Activated CD8-positive, alpha-beta memory T cell treated with anti-CD3 and anti-CD28 coated beads for 36 hours (primary cell): ENCODE data around the gene NME7. TPM values are rescaled to one million over a fixed set of nuclear protein-coding genes. Genes with fewer than 3 reads are reported as not detected.
"Not testable (repeated sequence)": the region's sequence is repeated elsewhere in the genome, so short reads cannot be mapped to it uniquely, and the experiment has no call there.

Source experiments
- CTCF ChIA-PET: fragments of 350-600 bp; sonication (Branson Sonifier 250); formaldehyde crosslinking; loops from one replicate; lab custom pipeline; 2021; ENCODE audit warnings: antibody characterized with exemption; lab: Charles Lee
- POLR2A ChIA-PET: fragments of 350-600 bp; sonication (Branson Sonifier 250); formaldehyde crosslinking; loops from one replicate; lab custom pipeline; 2021; ENCODE audit warnings: antibody characterized with exemption; lab: Charles Lee
- total RNA-seq, 2 experiments: library from RNA; stranded (reverse); gene quantifications; one replicate each; pipeline ENCODE4 v1.2.3, GENCODE V29; 2021

NME7 gene
- total RNA-seq, 2 experiments from 2014 or later: 25.4 to 27.0 TPM

- ChIA-PET CTCF (interaction anchor here (1.0 to 1.3 kb wide), 2 partner anchors 9 to 14 kb away, joined by 3 read pairs; no protein-coding TSS in a partner anchor), POLR2A (no interaction called here)
Observed at GRCh38 chr1:169312084-169312954, 55.3 kb downstream of the NME7 start.

GRCh38 chr1:169309178-169310166, 58.1 kb downstream of the NME7 start:
- ChIA-PET POLR2A (no interaction called here), CTCF (no interaction called here)

DNA sequence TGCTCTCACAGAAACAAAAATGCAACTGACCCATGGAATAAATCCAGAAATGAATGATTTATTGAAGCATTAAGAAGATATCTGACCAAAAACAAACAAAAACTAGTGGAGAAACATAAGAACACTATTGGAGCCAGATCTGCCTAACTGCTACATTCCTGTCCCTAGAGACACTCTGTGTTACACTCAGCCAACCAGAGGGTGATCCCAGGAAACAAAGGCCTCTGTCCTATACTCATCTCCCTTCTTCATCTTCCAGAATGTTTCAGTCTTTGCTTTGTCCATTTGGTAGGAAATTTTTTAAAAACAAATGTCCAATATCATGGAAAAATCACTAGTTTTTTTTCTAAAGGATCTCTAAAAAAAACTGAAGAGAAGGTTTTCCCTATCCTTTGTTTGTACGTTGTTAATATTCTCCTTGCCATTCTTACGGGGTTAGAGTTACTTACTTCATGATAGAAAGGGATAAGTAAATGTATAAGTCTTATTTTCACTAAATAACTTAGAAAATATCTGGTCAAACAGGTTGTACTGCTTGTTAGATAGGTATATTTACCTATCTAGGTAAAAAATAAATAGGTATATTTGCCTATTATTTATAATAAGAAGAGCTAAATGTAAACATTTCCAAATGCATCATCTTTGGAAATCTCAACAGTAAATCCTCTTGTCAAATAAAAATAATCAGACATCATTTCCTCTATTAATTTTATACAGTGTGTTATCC, 59.1 kb downstream of the NME7 start:
- CTCF ChIA-PET: interaction anchor here (0.7 kb wide), 1 partner anchor 31 kb away, joined by 3 read pairs; no protein-coding TSS in a partner anchor
- POLR2A ChIA-PET: no interaction called here

DNA sequence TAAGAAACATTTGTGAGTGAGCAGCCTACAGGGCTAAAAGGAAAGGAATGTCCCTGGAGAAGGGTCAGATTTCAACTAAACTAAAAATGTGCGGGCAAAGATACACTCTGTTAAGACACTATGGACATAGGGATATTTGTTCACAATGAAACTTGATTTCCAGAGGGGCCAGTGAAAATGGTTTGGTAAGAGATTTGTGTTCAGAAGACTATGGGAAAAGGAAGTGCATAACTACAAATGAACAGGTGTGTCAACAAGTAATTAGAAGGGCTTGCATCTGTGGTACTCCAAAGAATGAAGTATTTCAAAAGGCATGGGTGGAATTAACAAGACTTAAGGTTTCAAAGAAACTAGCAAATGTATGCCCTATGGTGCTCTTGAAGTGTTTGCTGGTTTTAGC, 60.4 kb downstream of the NME7 start:
- CTCF ChIA-PET: no interaction called here
- POLR2A ChIA-PET: no interaction called here

- ChIA-PET POLR2A (no interaction called here), CTCF (no interaction called here)
Observed at GRCh38 chr1:169305948-169306347, 61.6 kb downstream of the NME7 start.

DNA sequence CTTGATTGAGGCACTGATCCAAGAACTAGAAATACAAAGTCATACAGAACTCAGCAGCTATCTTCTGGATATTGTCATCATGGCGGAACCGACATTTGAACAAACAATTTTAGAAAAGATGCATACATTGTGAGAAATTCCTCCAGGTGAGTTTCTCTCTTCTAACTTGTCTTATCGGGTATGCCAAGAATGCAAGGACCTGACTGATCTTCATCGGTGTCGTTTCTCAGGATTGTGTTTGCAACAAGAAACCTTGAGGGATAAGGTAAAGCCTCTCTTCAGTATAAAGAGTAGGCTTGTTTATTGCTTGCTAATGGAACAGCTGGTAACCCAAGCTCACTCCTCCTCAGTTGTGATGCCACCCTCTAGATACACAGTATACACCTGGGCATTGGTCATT, 62.2 kb downstream of the NME7 start:
- POLR2A ChIA-PET: no interaction called here
- CTCF ChIA-PET: no interaction called here

DNA sequence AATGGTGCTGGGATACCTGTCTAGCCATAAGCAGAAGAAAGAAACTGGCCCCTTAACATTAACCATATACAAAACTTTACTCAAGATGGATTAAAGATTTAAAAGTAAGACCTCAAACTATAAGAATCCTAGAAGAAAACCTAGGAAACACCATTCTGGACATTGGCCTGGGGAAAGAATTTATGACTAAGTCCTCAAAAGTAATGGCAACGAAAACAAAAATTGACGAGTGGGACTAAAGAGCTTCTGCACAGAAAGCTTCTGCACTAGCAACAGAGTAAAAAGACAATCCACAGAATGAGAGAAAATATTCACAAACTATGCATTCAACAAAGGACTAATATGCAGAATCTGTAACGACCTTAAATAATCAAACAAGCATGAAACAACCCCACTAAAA, 66.7 kb downstream of the NME7 start:
- POLR2A ChIA-PET: no interaction called here
- CTCF ChIA-PET: no interaction called here

DNA sequence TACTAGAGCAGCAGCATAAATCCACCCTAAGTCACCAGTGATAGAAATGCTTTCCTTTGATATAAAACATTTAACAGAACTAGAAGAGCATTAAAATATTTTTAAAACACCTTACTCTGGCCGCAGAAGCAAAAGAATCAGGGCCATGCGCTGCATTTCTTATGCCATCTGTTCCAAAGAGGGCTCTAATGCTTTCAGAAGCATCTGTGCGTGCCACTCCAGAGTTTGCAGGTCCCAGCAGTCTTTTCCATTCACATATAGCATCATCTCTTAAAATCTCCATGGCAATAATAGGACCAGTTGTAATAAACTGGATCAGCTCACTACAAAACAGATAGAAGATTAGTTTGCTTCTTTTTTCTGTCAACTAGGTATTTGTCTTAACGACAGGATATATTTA, 69.2 kb downstream of the NME7 start:
- ChIA-PET CTCF (no interaction called here), POLR2A (no interaction called here)

- POLR2A ChIA-PET: no interaction called here
- CTCF ChIA-PET: no interaction called here
Observed at GRCh38 chr1:169295846-169296245, 71.8 kb downstream of the NME7 start.

GRCh38 chr1:169295425-169295824, 72.2 kb downstream of the NME7 start:
- ChIA-PET POLR2A (no interaction called here), CTCF (no interaction called here)

DNA sequence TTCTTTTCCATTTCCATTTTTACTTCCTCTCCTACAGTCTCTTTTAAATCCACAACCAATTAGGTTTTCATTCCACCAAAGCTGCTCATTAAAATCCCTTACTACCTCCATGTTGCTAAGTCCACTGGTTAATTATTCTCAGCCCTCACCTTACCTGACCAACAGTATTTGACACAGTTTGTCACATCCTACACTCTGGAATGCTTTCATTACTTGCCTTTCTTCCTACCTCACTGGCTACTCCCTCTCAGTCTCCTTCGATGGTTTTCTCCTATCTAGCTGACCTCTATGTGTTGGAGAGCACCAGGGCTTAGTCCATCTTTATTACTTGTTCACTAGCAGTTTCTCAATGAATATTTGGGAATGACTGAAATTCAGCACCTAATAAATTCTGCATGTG, 78.6 kb downstream of the NME7 start:
- ChIA-PET CTCF (no interaction called here), POLR2A (no interaction called here)

GRCh38 chr1:169288011-169288414, 79.6 kb downstream of the NME7 start:
- ChIA-PET CTCF (no interaction called here), POLR2A (no interaction called here)

GRCh38 chr1:169287280-169287679, 80.3 kb downstream of the NME7 start:
- ChIA-PET CTCF (no interaction called here), POLR2A (no interaction called here)

- CTCF ChIA-PET, POLR2A ChIA-PET: not testable (repeated sequence)
Observed at GRCh38 chr1:169281562-169281961, 86.0 kb downstream of the NME7 start.

DNA sequence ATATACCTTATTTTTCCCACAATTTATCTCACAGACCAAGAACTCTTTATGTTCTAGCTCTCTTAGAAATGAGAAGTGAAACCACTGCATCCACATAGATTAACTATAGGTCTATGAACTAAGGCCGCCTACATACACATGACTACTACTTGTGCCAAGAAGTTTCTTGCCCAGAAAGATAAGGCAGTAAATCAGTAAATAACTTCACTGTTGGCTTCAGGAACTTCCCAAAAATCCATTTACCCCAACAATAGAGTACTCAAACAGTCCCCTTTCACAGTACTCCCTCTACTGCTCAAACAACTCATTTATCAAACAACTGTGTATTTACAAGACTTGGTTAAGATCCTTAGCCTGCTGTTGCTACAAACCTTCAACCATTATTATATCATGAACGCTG, 96.5 kb downstream of the NME7 start:
- POLR2A ChIA-PET: no interaction called here

GRCh38 chr1:169266133-169266532, 101.5 kb downstream of the NME7 start:
- CTCF ChIA-PET: no interaction called here
- POLR2A ChIA-PET: no interaction called here

More for the DNA sequence above, 96.5 kb downstream of the NME7 start:
- CTCF ChIA-PET: no interaction called here

DNA sequence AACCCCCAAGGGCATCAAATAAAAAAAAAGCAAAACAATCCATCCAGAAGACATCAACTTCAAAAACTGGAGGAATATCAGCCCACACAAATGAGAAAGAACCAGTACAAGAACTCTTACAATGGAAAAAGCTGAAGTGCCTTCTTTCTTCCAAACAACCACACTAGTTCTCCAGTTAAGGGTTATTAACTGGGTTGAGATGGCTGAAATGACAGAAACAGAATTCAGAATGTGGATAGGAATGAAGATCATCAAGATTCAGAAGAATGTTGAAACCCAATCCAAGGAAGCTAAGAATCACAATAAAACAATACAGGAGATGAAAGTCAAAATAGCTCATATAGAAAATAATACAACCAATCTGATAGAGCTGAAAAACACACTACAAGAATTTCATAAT, 104.5 kb downstream of the NME7 start:
- CTCF ChIA-PET: no interaction called here
- POLR2A ChIA-PET: no interaction called here

DNA sequence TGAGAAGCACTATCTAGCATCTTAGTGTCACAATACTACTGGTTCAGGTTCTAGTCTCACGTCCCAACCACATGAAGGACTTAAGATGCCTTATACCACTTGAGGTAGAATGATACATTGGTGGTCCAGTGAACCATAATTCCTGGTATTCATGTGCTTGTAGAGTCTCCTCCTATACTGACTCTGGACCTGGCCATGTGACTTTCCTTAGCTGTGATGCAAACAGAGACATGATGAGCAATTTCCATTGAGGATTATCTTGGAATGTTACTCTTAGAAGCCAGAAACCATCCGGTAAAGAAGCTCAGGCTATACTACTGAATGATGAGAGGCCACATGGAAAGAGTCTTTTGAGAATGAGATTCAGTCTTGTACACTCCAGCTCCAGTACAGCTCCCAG, 105.7 kb downstream of the NME7 start:
- ChIA-PET CTCF (no interaction called here), POLR2A (no interaction called here)

GRCh38 chr1:169260478-169261151, 107.0 kb downstream of the NME7 start:
- ChIA-PET CTCF (no interaction called here), POLR2A (interaction anchor here (0.6 kb wide), 1 partner anchor 865 kb away, joined by 3 read pairs; no protein-coding TSS in a partner anchor)
